Loucy (cell line): ENCODE results near the gene BCLAF1.

Experiments
- CTCF ChIP-seq: fragments of 200-600 bp; sonication (generic); conservative IDR thresholded peaks from 2 replicates; pipeline ENCODE4 v1.5.1; 2014; ENCODE audit warnings: mild to moderate bottlenecking, antibody characterized with exemption, low read length
- EZH2phosphoT487 ChIP-seq: fragments of 200-600 bp; IDR thresholded peaks from 2 replicates; pipeline ENCODE4 v1.6.1; 2018; ENCODE audit warnings: antibody characterized with exemption, mild to moderate bottlenecking, moderate library complexity, borderline replicate concordance

DNA sequence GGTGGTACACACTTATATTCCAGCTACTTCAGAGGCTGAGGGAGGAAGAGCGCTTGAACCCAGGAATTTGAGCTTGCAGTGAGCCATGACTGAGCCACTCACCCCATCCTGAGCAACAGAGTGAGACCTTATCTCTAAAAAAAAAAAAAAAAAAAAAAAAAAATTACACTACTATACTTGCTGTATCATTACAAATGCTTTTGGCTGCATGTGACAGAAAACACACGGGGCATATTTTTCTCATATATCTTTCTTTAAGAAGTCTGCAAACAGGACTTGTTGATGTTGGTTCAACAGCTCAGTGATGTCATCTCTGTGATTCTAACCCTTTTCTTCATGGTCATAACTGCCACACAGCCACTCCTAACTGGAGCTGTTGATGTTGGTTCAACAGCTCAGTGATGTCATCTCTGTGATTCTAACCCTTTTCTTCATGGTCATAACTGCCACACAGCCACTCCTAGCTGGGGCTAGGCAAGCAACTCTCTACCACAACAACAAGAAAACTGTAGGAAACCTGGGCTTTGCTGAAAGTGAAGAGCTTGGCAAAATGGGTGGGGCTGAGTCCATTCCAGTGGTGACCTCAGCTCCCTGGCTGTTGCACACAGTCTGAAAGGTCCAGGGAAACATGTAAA, 59.3 kb downstream of the BCLAF1 start:
- no peak for TF ChIP-seq CTCF
- no peak for TF ChIP-seq EZH2phosphoT487
